H1 (cell line): ENCODE measurements around the gene WBP4.

Source experiments
- EP300 ChIP-seq, 2 experiments: IDR thresholded peaks; 1 replicate in 1 of 2; 2 replicates in 1 of 2; pipeline ENCODE4 v1.6.1; 2011 to 2012; ENCODE audit warnings: low read depth in 2 of 2, low read length in 2 of 2, mild to moderate bottlenecking in 2 of 2, borderline replicate concordance in 1 of 2, inconsistent platforms in 1 of 2, moderate library complexity in 1 of 2
- EZH2 ChIP-seq: fragments of 200-600 bp; sonication (generic); IDR thresholded peaks from 2 replicates; pipeline ENCODE4 v1.7.1; 2012; ENCODE audit warnings: low read depth, mild to moderate bottlenecking, moderate library complexity, low read length, inconsistent platforms; ENCODE audit not compliant: severe bottlenecking

- no peak for TF ChIP-seq EP300 (IDR thresholded peaks at IDR 0.05; ENCODE audit: borderline replicate concordance in 1 of 2, low read depth in 2 of 2, low read length in 2 of 2)
- TF ChIP-seq EZH2, result no peak
Measured at GRCh38 chr13:41056194-41056593, 5.1 kb upstream of the WBP4 start.
